GM19099 (cell line): Measurements from ENCODE around the gene POLG.

Experiments used
- POLR2A ChIP-seq: IDR thresholded peaks from 3 replicates; pipeline ENCODE4 v1.6.1; 2011; ENCODE audit warnings: low read depth; ENCODE audit not compliant: insufficient read length; ENCODE audit errors: extremely low read depth

Gene POLG

DNA sequence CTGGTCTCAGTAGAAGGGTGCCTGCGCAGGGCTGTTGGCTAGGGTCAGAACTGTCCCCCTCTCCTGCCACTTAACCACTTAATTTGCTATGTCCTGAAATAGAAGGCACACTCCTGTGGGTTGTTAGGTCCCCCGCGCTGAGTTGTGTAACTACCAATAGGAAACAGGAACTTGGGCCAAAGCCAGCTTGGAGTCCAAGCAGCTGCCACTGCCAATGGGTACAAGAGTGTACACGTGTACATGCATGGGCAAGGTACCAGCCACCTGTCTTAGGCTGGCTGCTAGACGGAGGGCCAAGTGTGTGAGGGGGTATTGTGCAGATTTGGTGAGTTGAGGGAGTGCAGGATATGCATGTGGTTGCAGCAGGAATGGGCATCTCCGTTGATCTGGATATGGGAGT, 29.7 kb upstream of the POLG start:
- no peak for TF ChIP-seq POLR2A

GRCh38 chr15:89363770-89364169, 29.1 kb upstream of the POLG start:
- TF ChIP-seq POLR2A: no peak

GRCh38 chr15:89363133-89363532, 28.5 kb upstream of the POLG start:
- TF ChIP-seq POLR2A: no peak

DNA sequence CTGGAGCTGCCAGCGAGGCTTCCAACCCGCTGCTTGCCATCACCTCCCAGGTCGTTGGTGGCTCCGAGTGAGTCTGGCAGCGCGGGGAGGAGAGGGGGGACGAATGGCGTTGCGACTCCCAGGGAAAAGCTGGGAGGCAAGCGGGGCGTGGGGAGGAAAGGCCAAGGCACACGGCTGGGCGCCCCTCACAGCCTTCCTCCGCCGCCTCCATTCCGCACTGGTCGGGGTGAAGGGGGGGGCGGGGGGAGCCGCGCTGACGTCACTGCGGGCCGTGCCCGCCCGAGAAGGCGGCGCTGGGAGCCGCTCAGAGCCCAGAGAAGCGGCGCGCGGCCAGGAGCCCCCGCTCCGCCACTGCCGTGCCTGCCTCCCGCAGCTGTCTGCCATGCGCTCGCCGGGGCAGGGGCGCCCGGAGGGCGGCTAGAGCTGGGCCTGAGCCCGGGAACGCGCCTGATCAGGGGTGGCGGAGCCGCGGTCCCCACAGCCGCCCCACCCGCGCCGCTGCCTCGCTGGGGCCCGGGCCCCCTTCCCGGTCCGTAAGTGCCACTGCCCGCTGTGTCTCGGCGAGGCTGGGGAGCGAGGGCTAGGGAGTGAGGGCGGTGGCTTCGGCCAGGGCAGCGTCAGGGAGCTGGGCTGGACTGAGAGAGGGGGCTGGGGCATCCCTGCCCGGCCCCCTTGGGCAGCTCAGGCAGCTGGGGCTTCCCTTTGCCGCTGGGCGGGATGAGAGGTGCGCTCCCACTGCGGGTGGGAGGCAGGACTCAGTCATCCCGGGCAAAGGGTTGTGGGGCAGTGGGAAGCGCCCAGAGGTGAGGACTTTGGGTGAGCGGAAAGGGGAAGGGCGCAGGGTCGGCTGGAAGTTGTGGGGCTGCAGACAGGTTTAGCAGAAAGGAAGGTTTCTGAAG, 27.8 kb upstream of the POLG start:
- TF ChIP-seq POLR2A: no peak

GRCh38 chr15:89361451-89362202, 27.0 kb upstream of the POLG start:
- no peak for TF ChIP-seq POLR2A

DNA sequence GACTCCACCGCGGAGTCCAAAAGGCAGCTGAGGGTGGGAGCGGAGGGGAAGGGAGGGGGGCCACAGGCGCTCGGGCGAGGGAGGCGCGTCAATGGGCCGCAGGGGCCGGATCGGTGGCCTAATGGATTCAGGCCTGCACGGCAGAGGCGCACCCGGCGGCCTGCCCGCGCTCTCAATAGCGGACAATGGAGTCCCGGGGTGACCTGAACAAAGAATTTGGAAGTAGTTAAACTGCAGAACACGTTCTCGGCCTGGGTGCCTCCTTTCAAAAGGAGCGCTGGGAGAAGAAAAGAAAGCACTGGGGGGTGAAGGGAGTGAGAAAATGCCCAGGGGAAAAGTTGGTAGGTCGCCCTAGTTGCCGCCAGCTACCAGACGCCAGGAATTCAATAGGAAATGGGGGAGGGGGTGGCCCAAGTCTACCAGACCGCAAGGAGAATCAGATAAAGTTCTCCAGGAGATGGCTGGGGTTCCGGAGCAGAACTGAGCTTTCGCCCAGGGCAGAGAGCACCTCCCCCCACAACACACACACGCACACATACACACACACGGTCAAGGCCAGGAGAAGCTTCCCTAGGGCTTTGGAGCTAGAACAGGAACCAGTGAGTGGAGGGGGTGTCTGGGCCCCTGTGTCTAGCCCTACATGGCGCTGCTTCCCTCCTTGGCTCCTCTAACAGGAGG, 25.8 kb upstream of the POLG start:
- no peak for TF ChIP-seq POLR2A

DNA sequence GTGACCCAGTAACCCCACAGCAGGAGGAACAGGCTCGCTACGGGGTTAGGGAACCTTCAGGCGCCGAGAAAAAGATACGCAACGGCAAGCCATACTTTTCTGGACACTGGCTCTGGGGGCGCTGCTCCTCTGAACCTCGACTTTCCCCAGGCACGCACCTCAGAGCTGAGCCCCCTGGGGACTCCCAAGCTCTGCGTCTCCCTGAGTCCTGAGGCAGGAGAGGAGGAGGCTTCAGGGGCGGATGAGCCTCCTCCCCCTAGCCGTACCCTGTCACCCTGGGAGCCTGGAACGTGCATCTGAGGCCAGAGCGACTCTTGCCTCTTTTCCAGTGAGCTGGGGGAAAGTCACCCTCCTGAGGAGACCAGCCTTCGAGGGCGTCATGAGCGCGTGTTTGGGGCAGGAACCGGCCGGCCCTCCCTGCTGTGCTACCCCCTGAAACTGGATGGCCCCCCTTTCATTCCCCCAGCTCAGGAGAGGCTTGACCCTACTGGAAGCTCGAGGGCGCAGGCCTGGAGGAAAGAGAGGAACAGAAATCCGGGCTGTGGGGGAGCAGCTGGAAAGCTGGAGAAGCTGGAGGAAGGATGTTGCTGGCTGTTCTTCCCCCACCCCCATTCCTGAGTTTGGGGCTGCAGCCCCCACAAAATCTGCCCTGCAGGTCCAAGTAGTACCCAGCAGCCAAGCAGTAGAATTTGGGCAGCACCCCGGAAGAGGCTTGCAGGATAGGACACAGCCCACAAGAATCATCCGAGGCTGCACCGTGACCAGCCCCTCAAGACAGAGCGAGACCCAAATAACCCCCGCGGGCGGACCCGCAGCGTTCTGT, 25.1 kb upstream of the POLG start:
- no peak for TF ChIP-seq POLR2A

- TF ChIP-seq POLR2A: no peak
Observed at GRCh38 chr15:89358755-89359439, 24.3 kb upstream of the POLG start.

DNA sequence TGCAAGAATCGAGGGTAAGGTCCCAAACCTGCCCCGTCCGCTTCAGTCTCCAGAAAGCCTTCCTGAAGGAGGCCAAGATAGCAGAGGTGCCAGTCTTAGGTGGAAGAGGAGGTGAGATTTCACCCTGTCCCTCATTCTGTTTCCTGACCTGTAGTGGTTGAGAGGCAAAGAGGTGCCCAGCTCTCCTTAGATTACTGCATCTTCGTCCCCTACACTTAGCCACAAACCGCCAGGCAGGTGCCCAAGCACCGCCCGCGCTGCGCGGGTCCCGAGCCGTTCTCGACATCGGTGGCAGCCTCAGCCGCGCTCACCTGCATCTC, 23.8 kb upstream of the POLG start:
- no peak for TF ChIP-seq POLR2A

- no peak for TF ChIP-seq POLR2A
Observed at GRCh38 chr15:89356634-89357298, 22.1 kb upstream of the POLG start.

DNA sequence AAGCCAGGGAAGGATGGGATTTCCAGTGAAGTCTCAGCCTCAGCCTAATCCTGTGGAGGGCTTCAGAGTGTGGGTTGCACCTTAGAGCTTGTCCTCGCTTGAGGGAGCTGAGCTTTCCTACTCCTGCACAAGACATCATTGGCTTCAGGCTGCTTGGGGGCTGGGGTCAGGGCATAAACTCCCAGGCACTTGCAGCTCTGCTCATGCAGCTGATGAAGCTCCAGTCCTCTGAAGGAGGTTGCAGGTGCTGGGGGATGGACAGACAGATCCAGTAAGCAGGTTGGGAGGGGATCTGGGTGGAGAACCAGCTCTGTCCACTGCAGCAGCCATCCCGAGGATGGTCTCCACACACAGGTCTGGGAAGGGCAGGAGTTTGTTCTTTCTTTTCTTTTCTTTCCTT, 19.4 kb upstream of the POLG start:
- TF ChIP-seq POLR2A: no peak

DNA sequence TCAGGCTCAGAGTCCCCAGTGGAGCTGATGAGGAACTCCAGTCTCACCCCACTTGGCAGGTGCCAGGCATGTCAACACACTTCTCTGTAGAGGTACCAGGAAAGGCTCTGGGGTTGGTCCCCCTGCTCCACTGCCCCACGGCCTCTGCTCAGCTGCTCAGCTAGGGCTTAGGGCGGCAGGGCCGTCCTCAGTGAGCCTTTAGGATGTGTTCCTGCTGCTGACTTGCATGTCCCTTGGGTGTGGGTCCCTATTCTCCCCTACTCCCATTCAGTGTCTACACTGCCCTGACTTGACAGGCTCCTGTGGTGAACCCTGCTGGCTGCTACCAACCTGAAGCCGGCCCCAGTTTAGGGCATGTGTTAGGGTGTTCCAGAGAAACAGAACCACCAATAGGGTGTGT, 17.9 kb upstream of the POLG start:
- no peak for TF ChIP-seq POLR2A

- no peak for TF ChIP-seq POLR2A
Observed at GRCh38 chr15:89349206-89349558, 14.6 kb upstream of the POLG start.
